Loucy (cell line): ENCODE results near the gene NDUFA3.

Experiments used
- CTCF ChIP-seq: fragments of 200-600 bp; sonication (generic); conservative IDR thresholded peaks from 2 replicates; pipeline ENCODE4 v1.5.1; 2014; ENCODE audit warnings: mild to moderate bottlenecking, antibody characterized with exemption, low read length
- EZH2phosphoT487 ChIP-seq: fragments of 200-600 bp; IDR thresholded peaks from 2 replicates; pipeline ENCODE4 v1.6.1; 2018; ENCODE audit warnings: antibody characterized with exemption, mild to moderate bottlenecking, moderate library complexity, borderline replicate concordance

GRCh38 chr19:54096617-54097106, 6.0 kb upstream of the NDUFA3 start:
- TF ChIP-seq CTCF (peak; percentile 27; the same call in 1 of the 2 replicates), EZH2phosphoT487 (no peak)
